HG03342 (cell line): ENCODE measurements around the gene RSRC2.

Source experiments
- ATAC-seq: cut with Tn5 transposase; IDR thresholded peaks from one replicate; pipeline ENCODE4 v1.9.1; 2021; ENCODE audit warnings: mild to moderate bottlenecking, moderate library complexity; ENCODE audit not compliant: unreplicated experiment

The RSRC2 gene

GRCh38 chr12:122454250-122454721 lies 72.5 kb downstream of the RSRC2 start:
- no peak for ATAC-seq
